ENCODE data around the gene COQ9.

Gene COQ9

GRCh38 chr16:57474671-57475661 lies 27.7 kb downstream of the COQ9 start:
- DNase-seq: no peak
- Histone ChIP-seq H3K27ac (no peak overlapping the region), H3K9me3 (ENCODE audit: severe bottlenecking) (no peaks in the 10 kb centered on the region), H3K27me3 (ENCODE audit: insufficient read depth, low read depth, severe bottlenecking) (no peaks in the 10 kb centered on the region), H3K4me3 (ENCODE audit: low read depth, low read length) (no peak overlapping the region), H3K36me3 (peaks cover 43% of the 10 kb centered on the region)
- TF ChIP-seq CTCF (IDR thresholded peaks at IDR 0.05; ENCODE audit: low read depth, low read length): no peak

GRCh38 chr16:57475711-57476339 lies 28.5 kb downstream of the COQ9 start:
- no peaks in the 10 kb centered on the region for H3K27me3 ChIP-seq (ENCODE audit: insufficient read depth, low read depth, severe bottlenecking)
- no peaks in the 10 kb centered on the region for H3K9me3 ChIP-seq (ENCODE audit: severe bottlenecking)
- H3K27ac ChIP-seq: no peak overlapping the region
- TF ChIP-seq CTCF (IDR thresholded peaks at IDR 0.05; ENCODE audit: low read depth, low read length): peak; percentile 82
- no peak overlapping the region for H3K4me3 ChIP-seq (ENCODE audit: low read depth, low read length)
- DNase-seq: peak; percentile 72
- peaks cover 34% of the 10 kb centered on the region for H3K36me3 ChIP-seq

GRCh38 chr16:57476546-57477410 lies 29.5 kb downstream of the COQ9 start:
- Histone ChIP-seq H3K27me3 (ENCODE audit: insufficient read depth, low read depth, severe bottlenecking) (no peaks in the 10 kb centered on the region), H3K27ac (no peak overlapping the region), H3K4me3 (ENCODE audit: low read depth, low read length) (no peak overlapping the region), H3K9me3 (ENCODE audit: severe bottlenecking) (no peaks in the 10 kb centered on the region), H3K36me3 (peaks cover 27% of the 10 kb centered on the region)
- DNase-seq: no peak
- TF ChIP-seq CTCF (IDR thresholded peaks at IDR 0.05; ENCODE audit: low read depth, low read length): no peak

DNA sequence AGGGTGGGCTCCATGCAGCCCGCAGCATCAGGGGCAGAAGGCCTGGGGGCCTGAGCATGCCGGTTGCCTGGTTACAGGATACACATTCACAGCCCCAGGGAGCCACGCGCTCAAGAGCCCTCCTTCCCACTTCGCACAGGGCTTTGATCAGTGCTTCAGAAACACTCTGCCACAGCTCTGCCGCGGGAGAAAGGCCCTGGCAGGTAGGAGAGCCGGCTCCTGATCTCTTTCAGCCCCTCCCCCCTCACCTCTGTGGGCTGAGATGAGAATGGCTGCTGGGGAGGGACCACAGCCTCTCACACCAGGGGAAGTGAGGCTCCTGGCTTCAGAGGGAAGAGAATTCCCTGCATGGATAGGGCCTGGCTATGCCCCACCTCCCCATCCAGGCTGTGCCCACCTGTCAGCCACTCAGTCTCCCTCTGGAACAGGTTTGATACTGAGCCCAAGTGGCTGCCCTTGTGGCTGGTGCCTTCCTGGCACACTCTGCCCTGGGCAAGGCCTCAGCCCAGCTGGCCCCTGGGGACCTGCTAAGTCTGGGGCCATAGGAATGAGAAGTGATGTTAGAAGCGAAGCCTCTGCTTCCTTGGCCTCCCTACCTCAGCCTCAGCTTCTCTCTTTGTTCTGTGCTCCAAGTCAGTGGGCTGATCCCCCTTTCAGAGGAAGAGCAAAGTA lies 30.4 kb downstream of the COQ9 start:
- Histone ChIP-seq H3K4me3 (ENCODE audit: low read depth, low read length) (no peak overlapping the region), H3K36me3 (peaks cover 18% of the 10 kb centered on the region), H3K9me3 (ENCODE audit: severe bottlenecking) (no peaks in the 10 kb centered on the region), H3K27ac (no peak overlapping the region), H3K27me3 (ENCODE audit: insufficient read depth, low read depth, severe bottlenecking) (no peaks in the 10 kb centered on the region)
- no peak for DNase-seq
- no peak for TF ChIP-seq CTCF (IDR thresholded peaks at IDR 0.05; ENCODE audit: low read depth, low read length)

Measured in WERI-Rb-1 (cell line).